ENCODE results near the gene OSBPL2. TPM values are rescaled to one million over a fixed set of nuclear protein-coding genes. Genes with fewer than 3 reads are reported as not detected.

OSBPL2 gene
- total RNA-seq, 4 donors from 2014 or later: 23.1 to 31.6 (median 27.1) TPM

DNA sequence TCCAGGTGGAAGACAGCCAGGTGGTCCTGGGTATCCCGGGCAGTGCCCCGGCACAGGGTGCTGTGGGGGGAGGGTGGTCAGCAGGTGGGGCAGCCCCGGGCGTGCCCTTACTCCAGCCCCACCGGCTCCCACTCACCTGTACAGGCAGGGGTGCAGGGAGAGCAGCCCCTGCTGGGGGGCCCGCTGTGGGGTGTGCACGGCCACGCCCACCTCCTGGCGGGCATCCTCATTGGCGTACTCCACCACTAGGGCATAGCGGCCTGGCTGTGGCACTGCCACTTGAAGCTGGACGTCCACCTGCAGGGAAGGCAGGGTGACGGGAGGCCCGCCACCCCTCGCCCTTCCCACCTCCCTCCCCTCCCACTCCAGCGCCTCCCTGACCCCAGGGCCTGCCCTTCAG lies 94.1 kb downstream of the OSBPL2 start:
- Histone ChIP-seq H3K4me3 (no peak overlapping the region), H3K27me3 (no peaks in the 10 kb centered on the region), H3K4me1 (no peaks in the 10 kb centered on the region), H3K9me3 (no peaks in the 10 kb centered on the region), H3K27ac (no peak overlapping the region), H3K36me3 (peaks cover 0 to 98% (median 0%) of the 10 kb centered on the region in 3 donors)
- no peak for DNase-seq (ENCODE audit: low spot score in 2 of 2)
- 86 to 88% methylated on average over 7 to 15 of the region's 16 CpGs for WGBS, 2 donors
- TF ChIP-seq POLR2A (IDR thresholded peaks at IDR 0.05) (no peak), EP300 (IDR thresholded peaks at IDR 0.05) (no peak)
- TF ChIP-seq, protein P1, sequence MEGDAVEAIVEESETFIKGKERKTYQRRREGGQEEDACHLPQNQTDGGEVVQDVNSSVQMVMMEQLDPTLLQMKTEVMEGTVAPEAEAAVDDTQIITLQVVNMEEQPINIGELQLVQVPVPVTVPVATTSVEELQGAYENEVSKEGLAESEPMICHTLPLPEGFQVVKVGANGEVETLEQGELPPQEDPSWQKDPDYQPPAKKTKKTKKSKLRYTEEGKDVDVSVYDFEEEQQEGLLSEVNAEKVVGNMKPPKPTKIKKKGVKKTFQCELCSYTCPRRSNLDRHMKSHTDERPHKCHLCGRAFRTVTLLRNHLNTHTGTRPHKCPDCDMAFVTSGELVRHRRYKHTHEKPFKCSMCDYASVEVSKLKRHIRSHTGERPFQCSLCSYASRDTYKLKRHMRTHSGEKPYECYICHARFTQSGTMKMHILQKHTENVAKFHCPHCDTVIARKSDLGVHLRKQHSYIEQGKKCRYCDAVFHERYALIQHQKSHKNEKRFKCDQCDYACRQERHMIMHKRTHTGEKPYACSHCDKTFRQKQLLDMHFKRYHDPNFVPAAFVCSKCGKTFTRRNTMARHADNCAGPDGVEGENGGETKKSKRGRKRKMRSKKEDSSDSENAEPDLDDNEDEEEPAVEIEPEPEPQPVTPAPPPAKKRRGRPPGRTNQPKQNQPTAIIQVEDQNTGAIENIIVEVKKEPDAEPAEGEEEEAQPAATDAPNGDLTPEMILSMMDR (IDR thresholded peaks at IDR 0.05): no peak

- WGBS, 2 donors: 88 to 91% methylated on average over 16 to 22 of the region's 34 CpGs
- H3K27ac ChIP-seq: no peak overlapping the region
- H3K9me3 ChIP-seq: no peaks in the 10 kb centered on the region
- no peaks in the 10 kb centered on the region for H3K4me1 ChIP-seq
- TF ChIP-seq EP300 (IDR thresholded peaks at IDR 0.05) (no peak), POLR2A (IDR thresholded peaks at IDR 0.05) (no peak)
- TF ChIP-seq, protein P1 (IDR thresholded peaks at IDR 0.05): no peak
- peaks cover 0 to 98% (median 0%) of the 10 kb centered on the region in 3 donors for H3K36me3 ChIP-seq
- DNase-seq (ENCODE audit: low spot score in 2 of 2): no peak
- no peak overlapping the region for H3K4me3 ChIP-seq
- H3K27me3 ChIP-seq: no peaks in the 10 kb centered on the region
Measured at GRCh38 chr20:62332989-62333819, 94.9 kb downstream of the OSBPL2 start.

DNA sequence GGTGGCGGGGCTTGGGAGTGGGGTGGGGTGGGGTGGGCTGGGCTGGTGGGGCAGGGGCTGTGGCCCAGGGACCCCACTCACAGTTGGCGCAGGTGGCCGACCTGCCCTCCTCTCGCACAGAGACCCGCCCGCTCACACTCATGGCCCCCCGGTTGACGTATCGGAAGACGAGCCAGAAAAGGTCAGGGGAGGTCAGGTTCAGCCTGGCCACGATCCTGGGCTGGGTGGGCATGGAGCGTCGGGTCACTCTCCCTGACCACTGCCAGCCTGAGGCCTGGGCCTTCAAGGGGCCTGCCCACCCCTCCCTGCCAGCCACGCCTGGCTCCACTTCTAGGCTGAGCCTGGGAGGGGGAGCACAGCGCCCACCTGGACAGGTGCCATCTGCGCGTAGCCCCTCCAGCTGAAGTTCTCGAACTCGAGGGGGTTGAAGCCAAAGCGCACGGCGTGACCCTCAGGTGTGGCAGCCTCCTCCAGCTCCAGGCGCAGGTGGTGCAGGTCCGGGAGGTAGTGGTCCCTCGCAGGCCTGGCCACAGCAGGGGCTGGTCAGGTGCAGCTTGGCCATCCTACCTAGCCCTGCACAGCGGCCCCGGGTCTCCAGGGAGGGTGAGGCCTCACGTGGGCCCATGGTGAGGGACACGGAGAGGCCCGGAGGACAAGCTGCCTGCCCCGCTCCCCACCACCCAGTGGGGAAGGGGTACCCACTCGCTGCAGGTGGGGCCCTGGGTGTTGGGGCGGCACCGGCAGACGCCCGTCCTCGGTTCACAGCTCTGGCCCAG lies 95.7 kb downstream of the OSBPL2 start:
- Histone ChIP-seq H3K4me3 (no peak overlapping the region), H3K27ac (no peak overlapping the region), H3K27me3 (no peaks in the 10 kb centered on the region), H3K9me3 (no peaks in the 10 kb centered on the region), H3K36me3 (peaks cover 0 to 94% (median 0%) of the 10 kb centered on the region in 3 donors), H3K4me1 (no peaks in the 10 kb centered on the region)
- WGBS, 2 donors: 63 to 78% methylated on average over 7 to 32 of the region's 37 CpGs
- no peak for TF ChIP-seq POLR2A (IDR thresholded peaks at IDR 0.05)
- TF ChIP-seq, protein P1 (IDR thresholded peaks at IDR 0.05): no peak
- DNase-seq (ENCODE audit: low spot score in 2 of 2): no peak

DNA sequence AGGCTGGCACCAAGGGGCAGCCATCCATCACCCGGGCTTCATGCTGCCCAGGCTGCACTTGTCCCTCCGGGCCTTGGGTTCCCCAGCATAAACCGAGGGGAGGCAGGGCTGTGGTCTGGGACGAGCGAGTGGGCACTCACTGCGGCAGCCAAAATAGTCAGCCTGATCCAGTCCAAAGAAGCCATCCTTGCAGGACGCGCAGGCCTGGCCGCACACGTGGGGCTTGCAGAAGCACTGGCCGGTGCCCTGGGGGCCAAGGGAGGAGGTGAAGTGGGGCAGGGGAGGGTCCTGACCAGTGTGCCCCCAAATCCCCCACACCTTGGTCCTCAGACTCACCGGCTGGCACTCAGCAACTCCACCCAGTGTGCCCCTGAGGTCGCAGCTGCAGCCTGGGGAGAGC lies 96.6 kb downstream of the OSBPL2 start:
- TF ChIP-seq, protein P1 (IDR thresholded peaks at IDR 0.05): no peak
- TF ChIP-seq POLR2A (IDR thresholded peaks at IDR 0.05): no peak
- no peak for TF ChIP-seq EP300 (IDR thresholded peaks at IDR 0.05)
- H3K4me3 ChIP-seq: no peak overlapping the region
- no peak for DNase-seq (ENCODE audit: low spot score in 2 of 2)
- H3K27me3 ChIP-seq: no peaks in the 10 kb centered on the region
- H3K9me3 ChIP-seq: no peaks in the 10 kb centered on the region
- no peaks in the 10 kb centered on the region for H3K4me1 ChIP-seq
- H3K27ac ChIP-seq: no peak overlapping the region
- peaks cover 0 to 89% (median 0%) of the 10 kb centered on the region in 3 donors for H3K36me3 ChIP-seq
- 86 to 100% methylated on average over 1 to 13 of the region's 13 CpGs for WGBS, 2 donors

GRCh38 chr20:62335532-62335931 lies 97.2 kb downstream of the OSBPL2 start:
- H3K27me3 ChIP-seq: no peaks in the 10 kb centered on the region
- H3K36me3 ChIP-seq: peaks cover 0 to 88% (median 0%) of the 10 kb centered on the region in 3 donors
- TF ChIP-seq POLR2A (IDR thresholded peaks at IDR 0.05): no peak
- TF ChIP-seq, protein P1 (IDR thresholded peaks at IDR 0.05): no peak
- no peak for TF ChIP-seq EP300 (IDR thresholded peaks at IDR 0.05)
- H3K27ac ChIP-seq: no peak overlapping the region
- H3K4me3 ChIP-seq: no peak overlapping the region
- no peaks in the 10 kb centered on the region for H3K9me3 ChIP-seq
- no peak for DNase-seq (ENCODE audit: low spot score in 2 of 2)
- WGBS, 2 donors: 87 to 90% methylated on average over 6 of the region's 6 CpGs
- H3K4me1 ChIP-seq: no peaks in the 10 kb centered on the region
